Right lobe of liver (tissue), 4 donors: ENCODE measurements around the gene PLXNA1.

ENCODE experiments used
- CTCF ChIP-seq, 4 donors: fragments of 200-600 bp in 3 of 4; fragments of 450-650 bp in 1 of 4; IDR thresholded peaks; one replicate each; pipeline versions ENCODE4 v1.5.1 to v1.8.0; 2016 to 2022; ENCODE audit warnings: antibody characterized with exemption in 4 of 4, mild to moderate bottlenecking in 2 of 4
- POLR2A ChIP-seq: fragments of 450-650 bp; IDR thresholded peaks from one replicate; pipeline ENCODE4 v1.6.1; 2017; ENCODE audit warnings: antibody characterized with exemption, mild to moderate bottlenecking
- donor health status: DM: no; HTN: no; CAD: no.
- donor health status: DM: no; HTN: no; CAD: no.
- donor health status: DM: no; HTN: yes; CAD: no.

GRCh38 chr3:126989316-126990023 is 6.6 kb downstream of the PLXNA1 start:
- TF ChIP-seq POLR2A (no peak), CTCF (IDR thresholded peaks at IDR 0.05) (no peak)
